ENCODE measurements around the gene PROP1. TPM values are rescaled to one million over a fixed set of nuclear protein-coding genes. Genes with fewer than 3 reads are reported as not detected.

The PROP1 gene
- total RNA-seq, 6 donors from 2014 or later: not detected

DNA sequence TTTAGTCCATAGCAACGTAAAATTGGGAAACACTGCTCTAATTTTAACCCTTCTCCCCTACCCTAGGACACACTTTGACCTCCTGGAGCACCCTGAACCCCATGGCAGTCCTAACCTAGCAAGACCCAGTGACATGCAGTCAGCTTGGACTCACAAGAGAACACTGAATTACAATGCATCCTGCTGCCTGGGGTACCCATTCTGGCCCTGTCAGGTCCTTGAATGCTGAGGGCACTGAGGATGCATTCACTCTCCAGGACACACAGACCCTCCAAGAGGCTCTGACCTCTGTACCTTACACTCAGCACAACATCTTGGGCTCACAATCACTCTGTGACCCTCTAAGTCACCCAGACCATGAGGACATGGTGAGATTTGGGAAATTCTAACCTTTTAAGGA lies 1.8 kb upstream of the PROP1 start:
- TF ChIP-seq POLR2A (IDR thresholded peaks at IDR 0.05) (no peak), POLR2AphosphoS5 (IDR thresholded peaks at IDR 0.05) (no peak), CTCF (IDR thresholded peaks at IDR 0.05) (no peak), EP300 (IDR thresholded peaks at IDR 0.05) (no peak)

GRCh38 chr5:177997319-177997670 lies 1.3 kb upstream of the PROP1 start:
- no peaks in the 10 kb centered on the region for H3K27me3 ChIP-seq
- ATAC-seq (ENCODE audit: low FRiP score in 2 of 2) (no peak), DNase-seq (no peak)
- H3K27ac ChIP-seq: no peak overlapping the region
- H3K4me1 ChIP-seq: no peaks in the 10 kb centered on the region
- TF ChIP-seq EP300 (IDR thresholded peaks at IDR 0.05) (no peak), POLR2AphosphoS5 (IDR thresholded peaks at IDR 0.05) (no peak), CTCF (IDR thresholded peaks at IDR 0.05) (no peak)
- WGBS, 2 donors: 75 to 78% methylated on average over 6 of the region's 6 CpGs
- H3K9me3 ChIP-seq: no peaks in the 10 kb centered on the region
- no peak overlapping the region for H3K4me3 ChIP-seq
- H3K36me3 ChIP-seq: no peaks in the 10 kb centered on the region

More for the DNA sequence above, 1.8 kb upstream of the PROP1 start:
- no peak for DNase-seq
- H3K4me3 ChIP-seq: no peak overlapping the region
- no peaks in the 10 kb centered on the region for H3K36me3 ChIP-seq
- no peaks in the 10 kb centered on the region for H3K9me3 ChIP-seq
- H3K27me3 ChIP-seq: no peaks in the 10 kb centered on the region
- WGBS, 2 donors: 47 to 53% methylated on average over 1 of the region's 1 CpG
- H3K27ac ChIP-seq: no peak overlapping the region
- ATAC-seq (ENCODE audit: low FRiP score in 2 of 2): no peak
- H3K4me1 ChIP-seq: no peaks in the 10 kb centered on the region

DNA sequence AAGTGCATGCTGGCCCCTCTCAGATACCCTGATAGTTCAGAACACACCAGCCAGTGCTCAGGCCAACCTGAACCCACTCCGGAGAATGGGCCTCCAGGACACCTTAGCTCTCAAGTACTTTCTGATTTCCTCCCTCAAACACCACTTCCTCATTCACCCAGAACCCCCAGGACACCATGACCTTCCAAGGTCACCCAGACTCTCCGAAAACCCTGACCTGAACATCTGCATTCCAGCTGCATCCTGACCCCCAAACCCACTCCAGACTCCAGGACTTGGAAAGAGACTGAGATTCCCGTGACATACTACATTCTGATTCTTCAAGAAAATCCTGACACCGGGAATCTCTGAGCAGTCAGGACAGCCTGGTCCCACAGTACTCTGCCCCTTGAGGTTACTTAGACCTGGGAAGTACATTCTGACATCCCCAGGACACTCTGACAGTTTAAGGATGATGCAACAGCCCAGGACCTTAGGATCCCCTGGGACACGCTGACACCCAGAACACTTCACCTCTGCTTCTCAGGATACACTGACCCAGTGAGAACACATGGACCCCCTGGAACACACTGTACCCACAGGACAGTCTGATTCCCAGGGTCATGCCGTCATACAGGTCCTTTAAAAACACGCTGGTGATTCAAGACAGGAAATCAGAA lies 747 bp upstream of the PROP1 start:
- Histone ChIP-seq H3K27ac (no peak overlapping the region), H3K4me3 (no peak overlapping the region), H3K4me1 (no peaks in the 10 kb centered on the region), H3K36me3 (no peaks in the 10 kb centered on the region), H3K9me3 (no peaks in the 10 kb centered on the region), H3K27me3 (no peaks in the 10 kb centered on the region)
- ATAC-seq (ENCODE audit: low FRiP score in 2 of 2) (no peak), DNase-seq (no peak)
- 63 to 83% methylated on average over 5 to 7 of the region's 7 CpGs for WGBS, 2 donors
- TF ChIP-seq POLR2AphosphoS5 (IDR thresholded peaks at IDR 0.05): no peak
- no peak for TF ChIP-seq CTCF (IDR thresholded peaks at IDR 0.05)
- TF ChIP-seq POLR2A (IDR thresholded peaks at IDR 0.05): no peak
- TF ChIP-seq EP300 (IDR thresholded peaks at IDR 0.05): no peak

GRCh38 chr5:177994561-177995190 lies 1.4 kb downstream of the PROP1 start:
- no peak for ATAC-seq (ENCODE audit: low FRiP score in 2 of 2)
- 79 to 87% methylated on average over 9 to 10 of the region's 10 CpGs for WGBS, 2 donors
- no peak for DNase-seq
- Histone ChIP-seq H3K4me1 (no peaks in the 10 kb centered on the region), H3K27me3 (no peaks in the 10 kb centered on the region), H3K4me3 (no peak overlapping the region), H3K36me3 (no peaks in the 10 kb centered on the region), H3K27ac (no peak overlapping the region), H3K9me3 (no peaks in the 10 kb centered on the region)
- TF ChIP-seq POLR2AphosphoS5 (IDR thresholded peaks at IDR 0.05): no peak
- TF ChIP-seq EP300 (IDR thresholded peaks at IDR 0.05): no peak
- no peak for TF ChIP-seq CTCF (IDR thresholded peaks at IDR 0.05)

- TF ChIP-seq EP300 (IDR thresholded peaks at IDR 0.05) (no peak), POLR2AphosphoS5 (IDR thresholded peaks at IDR 0.05) (no peak), POLR2A (IDR thresholded peaks at IDR 0.05) (no peak), CTCF (IDR thresholded peaks at IDR 0.05) (no peak)
- Histone ChIP-seq H3K4me1 (no peaks in the 10 kb centered on the region), H3K4me3 (no peak overlapping the region), H3K36me3 (no peaks in the 10 kb centered on the region), H3K9me3 (no peaks in the 10 kb centered on the region), H3K27me3 (no peaks in the 10 kb centered on the region), H3K27ac (no peak overlapping the region)
- DNase-seq (peak in 1 of 2 donors; percentile 67), ATAC-seq (ENCODE audit: low FRiP score in 2 of 2) (peak in 1 of 2 donors; percentile 20)
- WGBS, 2 donors: 88 to 91% methylated on average over 6 to 19 of the region's 19 CpGs
Observed at GRCh38 chr5:177994063-177994462, 2.0 kb downstream of the PROP1 start.

Data from upper lobe of left lung (tissue), 6 donors.